OCI-M1 (cell line): ENCODE measurements around the gene SCUBE1.
"Not testable (repeated sequence)": the region's sequence is repeated elsewhere in the genome, so short reads cannot be mapped to it uniquely, and the experiment has no call there.

Experiments
- DNase-seq: peaks from one replicate; lab custom pipeline; 2025; lab: John Stamatoyannopoulos, UW

Gene SCUBE1

GRCh38 chr22:43301866-43302265, 41.3 kb downstream of the SCUBE1 start:
- DNase-seq, result no peak

- DNase-seq, result no peak
Measured at GRCh38 chr22:43300891-43301676, 42.1 kb downstream of the SCUBE1 start.

- DNase-seq, result no peak
Measured at GRCh38 chr22:43299736-43300135, 43.4 kb downstream of the SCUBE1 start.

GRCh38 chr22:43298062-43298801, 44.9 kb downstream of the SCUBE1 start:
- DNase-seq, result no peak

GRCh38 chr22:43297270-43298061, 45.7 kb downstream of the SCUBE1 start:
- no peak for DNase-seq

- DNase-seq, result no peak
Measured at GRCh38 chr22:43296276-43296902, 46.8 kb downstream of the SCUBE1 start.

GRCh38 chr22:43295660-43296059, 47.5 kb downstream of the SCUBE1 start:
- DNase-seq, result no peak

- DNase-seq, result no peak
Measured at GRCh38 chr22:43295173-43295572, 48.0 kb downstream of the SCUBE1 start.

- peak; percentile 54 for DNase-seq
Measured at GRCh38 chr22:43293655-43294392, 49.3 kb downstream of the SCUBE1 start.

- DNase-seq, result no peak
Measured at GRCh38 chr22:43293259-43293654, 49.9 kb downstream of the SCUBE1 start.

- no peak for DNase-seq
Measured at GRCh38 chr22:43292630-43293018, 50.5 kb downstream of the SCUBE1 start.

GRCh38 chr22:43291381-43291780, 51.8 kb downstream of the SCUBE1 start:
- DNase-seq, result no peak

- no peak for DNase-seq
Measured at GRCh38 chr22:43289976-43290721, 53.0 kb downstream of the SCUBE1 start.

- no peak for DNase-seq
Measured at GRCh38 chr22:43289531-43289963, 53.6 kb downstream of the SCUBE1 start.

- DNase-seq, result no peak
Measured at GRCh38 chr22:43288807-43289420, 54.3 kb downstream of the SCUBE1 start.

GRCh38 chr22:43288378-43288777, 54.8 kb downstream of the SCUBE1 start:
- DNase-seq, result no peak

- no peak for DNase-seq
Measured at GRCh38 chr22:43287441-43287840, 55.7 kb downstream of the SCUBE1 start.

- no peak for DNase-seq
Measured at GRCh38 chr22:43281394-43281793, 61.8 kb downstream of the SCUBE1 start.

GRCh38 chr22:43280523-43280886, 62.7 kb downstream of the SCUBE1 start:
- not testable (repeated sequence) for DNase-seq

GRCh38 chr22:43279867-43280522, 63.2 kb downstream of the SCUBE1 start:
- DNase-seq, result no peak
